ENCODE measurements around the gene EXOC2.

DNA sequence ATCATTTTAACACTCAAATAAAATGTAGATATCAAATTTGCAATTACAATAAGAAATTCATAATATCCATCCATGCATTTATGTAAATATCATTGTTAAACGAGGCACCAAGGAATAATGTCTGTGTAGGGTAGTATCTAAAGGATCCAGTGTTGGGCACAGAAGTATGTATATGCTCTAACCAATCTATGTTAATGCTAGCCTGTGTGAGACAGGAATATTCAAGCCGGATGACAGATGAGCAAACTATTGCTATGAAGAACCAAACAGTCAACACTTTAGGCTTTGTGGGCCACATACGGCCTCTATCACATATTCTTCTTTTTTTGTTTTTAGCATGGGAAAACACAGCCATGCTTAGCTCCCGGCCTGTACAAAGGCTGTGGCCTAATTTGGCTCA lies 81.0 kb downstream of the EXOC2 start:
- TF ChIP-seq, protein P1, sequence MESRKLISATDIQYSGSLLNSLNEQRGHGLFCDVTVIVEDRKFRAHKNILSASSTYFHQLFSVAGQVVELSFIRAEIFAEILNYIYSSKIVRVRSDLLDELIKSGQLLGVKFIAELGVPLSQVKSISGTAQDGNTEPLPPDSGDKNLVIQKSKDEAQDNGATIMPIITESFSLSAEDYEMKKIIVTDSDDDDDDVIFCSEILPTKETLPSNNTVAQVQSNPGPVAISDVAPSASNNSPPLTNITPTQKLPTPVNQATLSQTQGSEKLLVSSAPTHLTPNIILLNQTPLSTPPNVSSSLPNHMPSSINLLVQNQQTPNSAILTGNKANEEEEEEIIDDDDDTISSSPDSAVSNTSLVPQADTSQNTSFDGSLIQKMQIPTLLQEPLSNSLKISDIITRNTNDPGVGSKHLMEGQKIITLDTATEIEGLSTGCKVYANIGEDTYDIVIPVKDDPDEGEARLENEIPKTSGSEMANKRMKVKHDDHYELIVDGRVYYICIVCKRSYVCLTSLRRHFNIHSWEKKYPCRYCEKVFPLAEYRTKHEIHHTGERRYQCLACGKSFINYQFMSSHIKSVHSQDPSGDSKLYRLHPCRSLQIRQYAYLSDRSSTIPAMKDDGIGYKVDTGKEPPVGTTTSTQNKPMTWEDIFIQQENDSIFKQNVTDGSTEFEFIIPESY (IDR thresholded peaks at IDR 0.05) = no peak
- TF ChIP-seq, protein P2, sequence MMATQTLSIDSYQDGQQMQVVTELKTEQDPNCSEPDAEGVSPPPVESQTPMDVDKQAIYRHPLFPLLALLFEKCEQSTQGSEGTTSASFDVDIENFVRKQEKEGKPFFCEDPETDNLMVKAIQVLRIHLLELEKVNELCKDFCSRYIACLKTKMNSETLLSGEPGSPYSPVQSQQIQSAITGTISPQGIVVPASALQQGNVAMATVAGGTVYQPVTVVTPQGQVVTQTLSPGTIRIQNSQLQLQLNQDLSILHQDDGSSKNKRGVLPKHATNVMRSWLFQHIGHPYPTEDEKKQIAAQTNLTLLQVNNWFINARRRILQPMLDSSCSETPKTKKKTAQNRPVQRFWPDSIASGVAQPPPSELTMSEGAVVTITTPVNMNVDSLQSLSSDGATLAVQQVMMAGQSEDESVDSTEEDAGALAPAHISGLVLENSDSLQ (IDR thresholded peaks at IDR 0.05) = no peak
- TF ChIP-seq ZBED1 (IDR thresholded peaks at IDR 0.05; ENCODE audit: borderline replicate concordance) (no peak), POLR2A (IDR thresholded peaks at IDR 0.05; ENCODE audit: low read depth, low read length) (no peak), RBBP5 (conservative IDR thresholded peaks at IDR 0.05) (no peak), NR2F1 (conservative IDR thresholded peaks at IDR 0.05) (no peak), EZH2 (IDR thresholded peaks at IDR 0.05; ENCODE audit: borderline replicate concordance, control insufficient read depth, low read depth, low read length) (no peak), HDGF (IDR thresholded peaks at IDR 0.05) (no peak)
- TF ChIP-seq, protein P3, sequence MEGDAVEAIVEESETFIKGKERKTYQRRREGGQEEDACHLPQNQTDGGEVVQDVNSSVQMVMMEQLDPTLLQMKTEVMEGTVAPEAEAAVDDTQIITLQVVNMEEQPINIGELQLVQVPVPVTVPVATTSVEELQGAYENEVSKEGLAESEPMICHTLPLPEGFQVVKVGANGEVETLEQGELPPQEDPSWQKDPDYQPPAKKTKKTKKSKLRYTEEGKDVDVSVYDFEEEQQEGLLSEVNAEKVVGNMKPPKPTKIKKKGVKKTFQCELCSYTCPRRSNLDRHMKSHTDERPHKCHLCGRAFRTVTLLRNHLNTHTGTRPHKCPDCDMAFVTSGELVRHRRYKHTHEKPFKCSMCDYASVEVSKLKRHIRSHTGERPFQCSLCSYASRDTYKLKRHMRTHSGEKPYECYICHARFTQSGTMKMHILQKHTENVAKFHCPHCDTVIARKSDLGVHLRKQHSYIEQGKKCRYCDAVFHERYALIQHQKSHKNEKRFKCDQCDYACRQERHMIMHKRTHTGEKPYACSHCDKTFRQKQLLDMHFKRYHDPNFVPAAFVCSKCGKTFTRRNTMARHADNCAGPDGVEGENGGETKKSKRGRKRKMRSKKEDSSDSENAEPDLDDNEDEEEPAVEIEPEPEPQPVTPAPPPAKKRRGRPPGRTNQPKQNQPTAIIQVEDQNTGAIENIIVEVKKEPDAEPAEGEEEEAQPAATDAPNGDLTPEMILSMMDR (IDR thresholded peaks at IDR 0.05 in 2 of 3, conservative IDR thresholded peaks at IDR 0.05 in 1 of 3; ENCODE audit: control insufficient read depth in 2 of 3, extremely low read depth in 1 of 3, insufficient read depth in 1 of 3, low read depth in 3 of 3, low read length in 3 of 3) = no peak
- TF ChIP-seq, protein P4, sequence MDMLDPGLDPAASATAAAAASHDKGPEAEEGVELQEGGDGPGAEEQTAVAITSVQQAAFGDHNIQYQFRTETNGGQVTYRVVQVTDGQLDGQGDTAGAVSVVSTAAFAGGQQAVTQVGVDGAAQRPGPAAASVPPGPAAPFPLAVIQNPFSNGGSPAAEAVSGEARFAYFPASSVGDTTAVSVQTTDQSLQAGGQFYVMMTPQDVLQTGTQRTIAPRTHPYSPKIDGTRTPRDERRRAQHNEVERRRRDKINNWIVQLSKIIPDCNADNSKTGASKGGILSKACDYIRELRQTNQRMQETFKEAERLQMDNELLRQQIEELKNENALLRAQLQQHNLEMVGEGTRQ (IDR thresholded peaks at IDR 0.05; ENCODE audit: borderline replicate concordance, low read depth, low read length) = no peak
- TF ChIP-seq, protein P5, sequence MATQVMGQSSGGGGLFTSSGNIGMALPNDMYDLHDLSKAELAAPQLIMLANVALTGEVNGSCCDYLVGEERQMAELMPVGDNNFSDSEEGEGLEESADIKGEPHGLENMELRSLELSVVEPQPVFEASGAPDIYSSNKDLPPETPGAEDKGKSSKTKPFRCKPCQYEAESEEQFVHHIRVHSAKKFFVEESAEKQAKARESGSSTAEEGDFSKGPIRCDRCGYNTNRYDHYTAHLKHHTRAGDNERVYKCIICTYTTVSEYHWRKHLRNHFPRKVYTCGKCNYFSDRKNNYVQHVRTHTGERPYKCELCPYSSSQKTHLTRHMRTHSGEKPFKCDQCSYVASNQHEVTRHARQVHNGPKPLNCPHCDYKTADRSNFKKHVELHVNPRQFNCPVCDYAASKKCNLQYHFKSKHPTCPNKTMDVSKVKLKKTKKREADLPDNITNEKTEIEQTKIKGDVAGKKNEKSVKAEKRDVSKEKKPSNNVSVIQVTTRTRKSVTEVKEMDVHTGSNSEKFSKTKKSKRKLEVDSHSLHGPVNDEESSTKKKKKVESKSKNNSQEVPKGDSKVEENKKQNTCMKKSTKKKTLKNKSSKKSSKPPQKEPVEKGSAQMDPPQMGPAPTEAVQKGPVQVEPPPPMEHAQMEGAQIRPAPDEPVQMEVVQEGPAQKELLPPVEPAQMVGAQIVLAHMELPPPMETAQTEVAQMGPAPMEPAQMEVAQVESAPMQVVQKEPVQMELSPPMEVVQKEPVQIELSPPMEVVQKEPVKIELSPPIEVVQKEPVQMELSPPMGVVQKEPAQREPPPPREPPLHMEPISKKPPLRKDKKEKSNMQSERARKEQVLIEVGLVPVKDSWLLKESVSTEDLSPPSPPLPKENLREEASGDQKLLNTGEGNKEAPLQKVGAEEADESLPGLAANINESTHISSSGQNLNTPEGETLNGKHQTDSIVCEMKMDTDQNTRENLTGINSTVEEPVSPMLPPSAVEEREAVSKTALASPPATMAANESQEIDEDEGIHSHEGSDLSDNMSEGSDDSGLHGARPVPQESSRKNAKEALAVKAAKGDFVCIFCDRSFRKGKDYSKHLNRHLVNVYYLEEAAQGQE (IDR thresholded peaks at IDR 0.05; ENCODE audit: low read depth, low read length) = no peak
